ENCODE measurements around the gene COPS7B. TPM values are rescaled to one million over a fixed set of nuclear protein-coding genes. Genes with fewer than 3 reads are reported as not detected.

COPS7B gene
- polyA plus RNA-seq, 1 donor (not counting 4 experiments of a cell fraction or from before 2014, with no cell fraction given): 53.3 TPM

GRCh38 chr2:231856959-231857358, 70.7 kb downstream of the COPS7B start:
- dilution Hi-C loops (cut with MboI; ENCODE audit: extremely low pct_ligation_motif_present, low sequenced_read_pairs): no loop called here
- no peaks in the 10 kb centered on the region for H3K36me3 ChIP-seq (ENCODE audit: control insufficient read depth in 2 of 2, extremely low read depth in 1 of 2, insufficient read depth in 2 of 2, low read length in 2 of 2)

More at GRCh38 chr2:231856959-231857358, 70.7 kb downstream of the COPS7B start:
- no peak overlapping the region for H3K4me2 ChIP-seq (ENCODE audit: control insufficient read depth, extremely low read depth, insufficient read depth, low read depth, low read length)
- peaks cover 10% of the 10 kb centered on the region for H3K4me1 ChIP-seq (ENCODE audit: control insufficient read depth, extremely low read depth, insufficient read depth, low read length)
- no peaks in the 10 kb centered on the region for H3K27me3 ChIP-seq (ENCODE audit: control insufficient read depth, extremely low read depth, insufficient read depth, low read length)
- DNase-seq (ENCODE audit: low read depth, low spot score) (no peak), FAIRE-seq (no peak)
- no peaks in the 10 kb centered on the region for H3K79me2 ChIP-seq (ENCODE audit: control insufficient read depth, insufficient read depth, low read length)
- no peak overlapping the region for H3K9ac ChIP-seq (ENCODE audit: control insufficient read depth, extremely low read depth, insufficient read depth, low read length)
- H3K9me1 ChIP-seq (ENCODE audit: control insufficient read depth, extremely low read depth, insufficient read depth, low read length): no peaks in the 10 kb centered on the region
- no peak overlapping the region for H3K4me3 ChIP-seq (ENCODE audit: control insufficient read depth in 2 of 3, extremely low read depth in 1 of 3, insufficient read depth in 2 of 3, low read depth in 1 of 3, low read length in 3 of 3)
- no peaks in the 10 kb centered on the region for H4K20me1 ChIP-seq (ENCODE audit: control insufficient read depth, extremely low read depth, insufficient read depth, low read length)
- H3K27ac ChIP-seq (ENCODE audit: control insufficient read depth, insufficient read depth, low read length): no peak overlapping the region
- no peak overlapping the region for H2AFZ ChIP-seq (ENCODE audit: control insufficient read depth, low read length)
- TF ChIP-seq EZH2 (IDR thresholded peaks at IDR 0.05; ENCODE audit: low read length) (no peak), CTCF (optimal IDR thresholded peaks at IDR 0.05 in 1 of 3, IDR thresholded peaks at IDR 0.05 in 1 of 3, conservative IDR thresholded peaks at IDR 0.05 in 1 of 3; ENCODE audit: extremely low read depth in 1 of 3, insufficient read depth in 2 of 3, low read length in 3 of 3) (no peak)
- no peaks in the 10 kb centered on the region for H3K9me3 ChIP-seq (ENCODE audit: control insufficient read depth, low read depth, low read length)

Small RNAs within 50 kb of the gene (small RNA-seq; reads per million reads assigned to genes)
- gene AC073476.4 (ENCODE audit: insufficient read length in 3 of 3, low read depth in 3 of 3, low replicate concordance in 1 of 3): 0 reads per million in 3 experiments

Other genes starting within 250 kb of the COPS7B start
- not detected in 3 replicates for gene TEX44, start 193.6 kb upstream of the COPS7B start, polyA plus RNA-seq
- 200 to 691 TPM (median 598 TPM) in 3 replicates for gene PTMA, start 77.9 kb upstream of the COPS7B start, polyA plus RNA-seq
- gene PDE6D, start 5.2 kb upstream of the COPS7B start, polyA plus RNA-seq: 24.5 to 33.6 TPM (median 31.6 TPM) in 3 replicates
- not detected in 3 replicates for gene NPPC, start 140.0 kb downstream of the COPS7B start, polyA plus RNA-seq
- 8.5 to 11.9 TPM (median 8.6 TPM) in 3 replicates for gene DIS3L2, start 175.3 kb downstream of the COPS7B start, polyA plus RNA-seq

All from keratinocyte (primary cell).